GM21825 (cell line): Measurements from ENCODE around the gene PLA2G4F.

Source experiments
- ATAC-seq: cut with Tn5 transposase; IDR thresholded peaks from one replicate; pipeline ENCODE4 v1.9.1; 2021; ENCODE audit warnings: mild to moderate bottlenecking, moderate library complexity; ENCODE audit not compliant: unreplicated experiment

The PLA2G4F gene

GRCh38 chr15:42149493-42150218, 6.8 kb downstream of the PLA2G4F start:
- no peak for ATAC-seq

GRCh38 chr15:42148808-42149492, 7.5 kb downstream of the PLA2G4F start:
- ATAC-seq = no peak

GRCh38 chr15:42147431-42147735, 9.1 kb downstream of the PLA2G4F start:
- no peak for ATAC-seq

- ATAC-seq = no peak
Observed at GRCh38 chr15:42146551-42147430, 9.6 kb downstream of the PLA2G4F start.

- no peak for ATAC-seq
Observed at GRCh38 chr15:42145546-42146455, 10.6 kb downstream of the PLA2G4F start.

- no peak for ATAC-seq
Observed at GRCh38 chr15:42144841-42145375, 11.5 kb downstream of the PLA2G4F start.

- ATAC-seq = no peak
Observed at GRCh38 chr15:42143866-42144625, 12.4 kb downstream of the PLA2G4F start.

- no peak for ATAC-seq
Observed at GRCh38 chr15:42143356-42143755, 13.1 kb downstream of the PLA2G4F start.

GRCh38 chr15:42141795-42142667, 14.4 kb downstream of the PLA2G4F start:
- ATAC-seq = no peak

GRCh38 chr15:42141246-42141645, 15.2 kb downstream of the PLA2G4F start:
- ATAC-seq = no peak

GRCh38 chr15:42140383-42141070, 15.9 kb downstream of the PLA2G4F start:
- ATAC-seq = no peak

GRCh38 chr15:42139596-42139995, 16.8 kb downstream of the PLA2G4F start:
- no peak for ATAC-seq

GRCh38 chr15:42138968-42139386, 17.5 kb downstream of the PLA2G4F start:
- no peak for ATAC-seq

- no peak for ATAC-seq
Observed at GRCh38 chr15:42138411-42138810, 18.0 kb downstream of the PLA2G4F start.

- no peak for ATAC-seq
Observed at GRCh38 chr15:42137461-42138261, 18.8 kb downstream of the PLA2G4F start.

GRCh38 chr15:42136513-42136912, 19.9 kb downstream of the PLA2G4F start:
- no peak for ATAC-seq

GRCh38 chr15:42135351-42135750, 21.1 kb downstream of the PLA2G4F start:
- no peak for ATAC-seq
